HG03439 (cell line): ENCODE data around the gene TEAD4.

ENCODE experiments used
- ATAC-seq: cut with Tn5 transposase; IDR thresholded peaks from one replicate; pipeline ENCODE4 v1.9.1; 2021; ENCODE audit warnings: mild to moderate bottlenecking, moderate library complexity; ENCODE audit not compliant: unreplicated experiment

The TEAD4 gene

GRCh38 chr12:2959192-2959504 lies at the start of gene TEAD4:
TEAD4 (plus strand) TSS chr12:2959397.
- no peak for ATAC-seq

- ATAC-seq, result no peak
Observed at GRCh38 chr12:2912216-2912575, 47.0 kb upstream of the TEAD4 start.

GRCh38 chr12:2919249-2919648 lies 39.9 kb upstream of the TEAD4 start:
- no peak for ATAC-seq

GRCh38 chr12:2922329-2922728 lies 36.9 kb upstream of the TEAD4 start:
- ATAC-seq, result no peak

- ATAC-seq, result no peak
Observed at GRCh38 chr12:2923057-2923456, 36.1 kb upstream of the TEAD4 start.

- ATAC-seq, result no peak
Observed at GRCh38 chr12:2924019-2924418, 35.2 kb upstream of the TEAD4 start.

- no peak for ATAC-seq
Observed at GRCh38 chr12:2925322-2925995, 33.7 kb upstream of the TEAD4 start.

- no peak for ATAC-seq
Observed at GRCh38 chr12:2930865-2931264, 28.3 kb upstream of the TEAD4 start.

- no peak for ATAC-seq
Observed at GRCh38 chr12:2933586-2933985, 25.6 kb upstream of the TEAD4 start.

GRCh38 chr12:2934371-2934770 lies 24.8 kb upstream of the TEAD4 start:
- no peak for ATAC-seq

- ATAC-seq, result no peak
Observed at GRCh38 chr12:2936301-2936700, 22.9 kb upstream of the TEAD4 start.

GRCh38 chr12:2937500-2937899 lies 21.7 kb upstream of the TEAD4 start:
- no peak for ATAC-seq

GRCh38 chr12:2939191-2939590 lies 20.0 kb upstream of the TEAD4 start:
- ATAC-seq, result no peak

GRCh38 chr12:2940564-2940963 lies 18.6 kb upstream of the TEAD4 start:
- no peak for ATAC-seq

- no peak for ATAC-seq
Observed at GRCh38 chr12:2941524-2941923, 17.7 kb upstream of the TEAD4 start.

GRCh38 chr12:2944401-2945047 lies 14.7 kb upstream of the TEAD4 start:
- no peak for ATAC-seq

- no peak for ATAC-seq
Observed at GRCh38 chr12:2949411-2949810, 9.8 kb upstream of the TEAD4 start.

- no peak for ATAC-seq
Observed at GRCh38 chr12:2955888-2956287, 3.3 kb upstream of the TEAD4 start.

- ATAC-seq, result no peak
Observed at GRCh38 chr12:2957816-2958431, 1.3 kb upstream of the TEAD4 start.

GRCh38 chr12:2958432-2959191 lies 585 bp upstream of the TEAD4 start:
- no peak for ATAC-seq

GRCh38 chr12:2959505-2960389 lies 550 bp downstream of the TEAD4 start:
- no peak for ATAC-seq
